ENCODE results near the gene FREY1.

Gene FREY1, protein sequence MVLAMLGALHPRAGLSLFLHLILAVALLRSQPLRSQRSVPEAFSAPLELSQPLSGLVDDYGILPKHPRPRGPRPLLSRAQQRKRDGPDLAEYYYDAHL

DNA sequence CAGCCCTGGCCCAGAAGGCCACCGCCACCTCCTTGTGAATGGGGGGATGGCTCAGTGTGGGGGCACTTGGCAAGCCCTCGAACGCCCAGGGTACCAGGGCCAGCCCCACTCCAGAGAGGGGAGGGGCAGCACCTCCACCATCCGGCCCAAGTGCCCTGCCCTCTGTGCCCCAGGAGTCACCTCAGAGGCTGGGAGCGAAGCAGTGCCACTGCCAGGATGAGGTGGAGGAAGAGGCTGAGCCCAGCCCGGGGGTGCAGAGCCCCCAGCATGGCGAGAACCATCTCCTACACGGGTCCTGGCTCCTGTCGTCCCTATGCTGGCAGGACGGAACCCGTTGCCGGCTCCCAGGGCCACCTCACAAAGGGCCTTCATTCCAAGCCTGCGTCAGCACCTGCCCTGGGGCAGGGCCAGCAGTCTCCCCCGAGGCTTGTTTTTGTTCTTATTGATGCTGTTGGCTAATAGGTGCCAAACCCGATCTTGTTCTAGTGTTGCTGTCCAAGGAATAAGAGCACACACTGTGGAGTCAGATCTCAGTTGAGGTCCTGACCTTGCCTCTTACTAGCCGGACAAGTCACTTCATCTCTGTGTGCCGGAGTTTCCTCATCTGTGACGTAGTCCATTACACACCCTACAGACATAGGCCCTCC lies at the start of gene FREY1:
TSS of gene FREY1 (minus strand) at position 307 of the 647 bp plus-strand sequence. CDS start at position 281, 26 bp downstream.
- DNase-seq: no peak

DNA sequence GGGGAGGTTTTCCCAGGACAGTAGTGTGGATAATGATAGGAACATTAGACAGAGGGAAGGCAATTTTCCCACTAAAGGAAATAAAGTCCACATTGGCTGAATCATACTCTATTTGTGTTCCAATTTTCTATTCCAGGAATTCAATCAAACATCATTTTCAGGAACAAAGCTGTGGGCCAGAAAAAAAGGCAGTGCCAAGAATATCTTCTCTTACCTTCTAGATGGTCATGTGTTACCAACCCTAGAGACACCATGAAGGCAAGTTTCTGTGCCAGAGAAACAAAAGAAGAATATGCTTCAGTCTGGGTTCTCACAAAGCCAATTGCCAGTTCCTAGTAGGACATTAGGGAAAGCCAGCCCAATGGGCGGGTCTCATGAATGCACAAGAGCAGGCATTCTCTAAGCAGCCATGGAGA lies 42.9 kb upstream of the FREY1 start:
- no peak for DNase-seq

DNA sequence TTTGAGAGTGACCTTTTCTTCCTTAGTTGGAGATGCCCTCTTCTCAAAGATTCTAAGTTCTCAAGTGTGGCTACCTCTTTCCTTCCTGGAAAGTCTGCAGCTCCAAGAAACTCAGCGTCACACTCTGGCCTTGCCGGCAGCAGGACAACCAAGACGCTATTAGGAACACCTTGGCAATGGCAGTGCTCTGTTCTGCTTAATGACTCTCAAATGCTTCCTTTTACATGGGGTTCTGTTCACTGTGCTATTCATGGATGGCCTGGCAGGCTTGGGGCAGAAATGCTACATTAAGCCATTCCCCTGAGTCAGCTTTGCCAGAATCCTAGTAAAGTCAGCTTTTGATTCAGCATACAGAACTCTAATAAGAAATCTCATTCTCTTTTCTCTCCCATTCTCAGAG lies 41.3 kb upstream of the FREY1 start:
- DNase-seq: no peak

DNA sequence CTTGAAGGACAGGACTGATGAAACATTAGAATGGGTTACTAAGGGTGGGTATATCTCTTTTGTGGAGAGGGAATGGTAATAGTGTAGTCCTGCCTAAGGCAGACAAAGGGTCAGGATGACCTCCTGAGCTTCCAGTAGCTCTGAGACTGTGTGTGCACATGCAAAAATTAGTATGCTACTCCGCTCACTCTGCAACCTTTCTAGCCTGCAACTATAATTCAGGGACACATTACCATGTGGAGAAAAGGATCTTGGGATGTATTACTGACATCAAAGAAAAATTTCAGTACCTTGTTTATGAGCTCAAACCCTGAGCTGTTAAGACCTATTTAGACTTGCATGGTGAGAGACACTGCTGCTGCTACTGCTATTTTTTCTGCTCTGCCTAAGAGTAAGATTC lies 40.8 kb upstream of the FREY1 start:
- DNase-seq: no peak

DNA sequence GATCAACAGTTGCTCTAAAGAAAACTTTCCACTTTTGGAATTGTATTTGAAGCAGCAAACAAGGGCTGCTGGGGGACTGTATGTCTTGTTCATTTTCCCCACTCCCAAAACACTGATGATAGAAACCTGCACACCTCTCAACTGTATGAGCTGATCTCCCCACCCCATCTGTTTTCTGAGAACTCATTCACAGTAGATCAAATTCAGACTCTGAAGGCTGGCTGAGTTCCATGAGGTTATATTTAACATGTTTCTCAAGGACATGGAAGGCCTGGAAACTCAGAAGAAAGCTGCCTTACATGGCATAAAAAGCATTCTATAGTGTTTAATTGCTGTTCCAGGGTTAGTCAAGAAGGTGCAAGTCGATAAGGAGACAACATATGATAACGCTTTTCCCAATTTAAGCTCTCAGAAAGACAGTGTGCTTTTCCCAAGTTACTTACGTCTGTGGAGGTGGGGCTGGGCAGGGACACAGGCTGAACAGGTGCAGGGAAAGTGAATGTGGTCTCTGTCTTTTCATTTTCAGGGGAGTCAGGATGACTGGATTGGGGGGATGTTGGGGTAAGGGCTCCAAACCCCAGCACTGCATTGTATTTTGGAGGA lies 38.4 kb upstream of the FREY1 start:
- no peak for DNase-seq

DNA sequence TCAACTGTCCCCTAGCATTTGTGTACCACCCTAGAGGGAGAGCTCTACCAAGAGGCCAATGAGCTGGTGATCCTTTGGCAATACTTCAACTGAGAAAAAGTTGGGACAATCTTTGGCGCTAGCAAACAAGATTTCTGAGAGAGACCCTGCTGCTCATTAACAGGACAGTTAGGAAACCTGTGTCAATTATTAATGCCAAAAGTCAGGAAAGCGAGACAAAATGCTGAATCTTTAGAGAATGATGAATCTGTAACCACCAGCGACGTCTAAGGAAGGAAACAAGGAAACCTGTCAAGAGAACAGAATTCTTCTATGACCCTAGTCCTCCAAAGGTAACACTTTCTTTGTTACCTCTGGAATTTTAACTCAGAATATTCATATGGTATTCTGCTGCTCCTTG lies 35.3 kb upstream of the FREY1 start:
- DNase-seq: no peak

DNA sequence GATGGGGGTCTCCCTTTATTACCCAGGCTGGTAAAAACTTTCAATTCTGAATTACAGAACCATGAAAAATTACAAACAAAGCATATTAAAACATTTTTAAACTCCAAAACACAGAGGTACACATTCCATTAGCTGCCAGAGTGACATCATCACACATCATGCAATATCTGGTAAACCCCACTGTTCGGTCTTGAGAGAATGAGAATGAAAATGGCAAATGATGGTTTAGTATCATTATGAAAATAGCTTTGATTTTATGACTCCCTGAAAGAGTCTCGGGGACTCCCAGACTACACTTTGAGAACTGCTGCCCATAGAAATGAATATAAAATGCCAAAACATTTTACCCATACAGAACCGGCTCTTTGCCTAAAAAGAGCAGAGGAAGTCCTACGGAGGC lies 34.2 kb upstream of the FREY1 start:
- DNase-seq: no peak

DNA sequence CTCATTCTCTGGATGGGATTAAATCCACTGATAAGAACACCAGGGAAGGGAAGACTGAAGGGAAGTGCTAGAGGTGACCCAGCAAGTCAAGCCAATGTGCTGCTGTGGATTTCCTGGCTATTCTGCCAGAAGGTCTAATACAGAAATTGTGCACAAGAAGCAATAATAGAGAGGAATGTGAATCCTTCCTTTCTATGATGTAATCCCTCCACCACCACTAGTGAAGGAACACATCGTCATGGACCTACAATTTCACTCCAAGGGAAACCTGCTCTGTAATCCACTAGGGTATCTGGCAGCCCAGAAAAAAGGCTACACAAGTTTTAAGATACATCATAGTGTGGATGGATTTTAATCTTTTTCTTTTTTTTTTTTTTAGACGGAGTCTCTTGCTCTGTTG lies 32.8 kb upstream of the FREY1 start:
- DNase-seq: no peak

DNA sequence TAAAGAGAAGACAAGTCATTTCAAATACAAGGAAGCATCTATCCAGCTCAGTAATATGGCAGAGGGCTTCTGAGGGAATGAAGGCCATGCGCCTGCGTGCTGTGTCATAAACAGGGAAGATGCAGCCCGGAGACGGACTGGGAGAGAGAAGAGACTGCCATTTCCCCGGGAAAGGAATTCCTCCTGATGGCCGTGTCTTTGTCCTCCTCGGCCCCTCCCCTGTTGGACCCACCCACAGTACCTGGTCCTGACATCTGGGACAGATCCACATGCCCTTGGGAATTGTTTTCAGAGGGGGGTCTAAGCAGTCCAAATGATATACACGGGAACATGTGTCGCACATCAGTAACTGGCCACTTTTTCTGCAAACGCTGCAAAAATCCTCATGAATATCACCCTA lies 30.8 kb upstream of the FREY1 start:
- DNase-seq: no peak

DNA sequence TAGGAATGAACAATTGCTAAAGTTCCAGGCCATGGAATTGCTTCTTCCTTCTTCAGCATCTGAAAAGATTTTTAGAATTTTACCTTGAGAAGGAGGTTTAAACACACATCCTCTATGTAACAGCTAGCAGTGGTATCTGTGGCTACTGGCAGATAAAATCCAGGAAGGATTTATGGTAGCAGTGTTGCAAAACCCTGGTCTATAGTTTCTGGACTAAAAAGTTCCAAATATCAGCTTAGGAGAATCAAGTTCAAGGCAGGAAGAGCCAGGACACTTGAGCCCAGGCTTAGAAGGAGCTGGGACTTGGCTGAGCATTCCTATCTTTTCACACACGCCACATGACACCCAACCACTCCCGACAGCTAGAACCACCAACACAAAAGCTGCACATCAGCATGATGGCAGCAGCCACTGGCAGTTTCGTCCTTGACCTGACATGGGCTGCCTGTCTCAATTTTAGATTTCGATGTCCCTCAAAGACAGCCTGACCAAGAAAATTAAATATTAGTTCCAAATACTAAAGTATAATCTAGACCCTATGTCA lies 29.5 kb upstream of the FREY1 start:
- DNase-seq: no peak

DNA sequence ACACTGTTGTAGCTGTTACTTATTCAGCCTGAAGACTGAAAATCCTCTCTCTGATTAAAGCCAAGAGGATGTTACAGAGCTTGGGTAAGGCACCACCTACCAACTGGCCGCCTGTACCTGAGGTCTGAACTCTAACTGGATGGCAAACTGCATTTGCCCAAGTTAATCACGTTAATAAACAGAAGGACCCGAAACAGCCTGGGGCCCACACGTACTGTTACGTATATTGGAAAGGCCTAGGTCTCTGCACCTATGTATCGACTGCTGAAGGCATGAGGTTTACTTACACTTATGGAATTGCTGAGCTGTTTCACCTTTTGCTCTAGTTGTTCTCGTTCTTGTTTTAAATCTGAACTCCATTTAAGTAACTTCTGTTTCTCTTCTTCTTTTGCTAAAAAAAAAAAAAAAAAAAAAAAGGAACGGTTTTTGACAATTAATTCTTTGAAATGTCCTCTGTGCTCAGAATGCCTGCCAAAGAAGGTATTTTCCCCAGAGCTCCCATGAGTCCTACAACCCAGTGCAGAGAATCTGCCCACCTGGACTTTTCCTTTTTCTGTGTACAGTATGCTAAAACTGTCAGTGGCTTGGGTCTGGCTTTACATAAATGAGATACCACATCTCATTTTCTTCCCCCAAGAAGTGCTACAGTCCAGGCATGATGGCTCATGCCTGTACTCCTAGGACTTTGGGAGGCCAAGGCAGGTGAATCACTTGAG lies 28.4 kb upstream of the FREY1 start:
- DNase-seq: no peak

DNA sequence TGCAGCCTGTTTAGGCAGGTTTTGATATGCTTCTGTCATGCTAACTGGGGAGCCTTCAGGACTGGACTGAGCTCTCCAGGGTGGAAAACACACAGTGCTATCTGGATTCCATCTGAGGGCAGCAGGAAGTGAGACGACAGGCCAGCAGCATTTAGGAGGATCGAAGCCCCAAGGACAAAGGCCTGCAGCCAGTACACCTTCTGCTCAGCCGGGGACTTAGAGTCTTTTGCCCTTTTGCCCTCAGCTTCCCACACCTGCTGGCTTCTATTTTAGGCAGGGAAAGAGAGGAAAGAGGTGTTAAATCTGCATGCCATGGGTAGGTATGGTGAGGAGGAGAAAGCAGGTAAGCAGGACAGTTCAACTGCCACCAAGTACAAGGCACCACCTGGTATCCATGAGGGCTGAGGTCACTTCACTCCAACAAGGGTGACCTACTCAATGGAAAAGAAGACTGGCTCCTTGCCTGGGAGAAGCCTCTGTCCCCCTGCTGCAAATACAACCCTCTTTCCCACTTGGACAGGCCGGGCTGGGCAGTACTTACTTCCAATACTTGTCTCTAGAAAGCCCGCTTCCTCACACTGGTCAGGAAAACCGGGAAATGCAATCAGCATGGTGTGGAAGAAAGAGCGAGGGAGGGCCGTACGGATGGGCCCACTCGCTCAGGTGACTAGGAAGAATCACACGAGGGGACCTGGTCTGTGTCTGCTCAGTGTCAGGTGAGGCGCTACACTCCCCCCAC lies 27.7 kb upstream of the FREY1 start:
- DNase-seq: no peak

DNA sequence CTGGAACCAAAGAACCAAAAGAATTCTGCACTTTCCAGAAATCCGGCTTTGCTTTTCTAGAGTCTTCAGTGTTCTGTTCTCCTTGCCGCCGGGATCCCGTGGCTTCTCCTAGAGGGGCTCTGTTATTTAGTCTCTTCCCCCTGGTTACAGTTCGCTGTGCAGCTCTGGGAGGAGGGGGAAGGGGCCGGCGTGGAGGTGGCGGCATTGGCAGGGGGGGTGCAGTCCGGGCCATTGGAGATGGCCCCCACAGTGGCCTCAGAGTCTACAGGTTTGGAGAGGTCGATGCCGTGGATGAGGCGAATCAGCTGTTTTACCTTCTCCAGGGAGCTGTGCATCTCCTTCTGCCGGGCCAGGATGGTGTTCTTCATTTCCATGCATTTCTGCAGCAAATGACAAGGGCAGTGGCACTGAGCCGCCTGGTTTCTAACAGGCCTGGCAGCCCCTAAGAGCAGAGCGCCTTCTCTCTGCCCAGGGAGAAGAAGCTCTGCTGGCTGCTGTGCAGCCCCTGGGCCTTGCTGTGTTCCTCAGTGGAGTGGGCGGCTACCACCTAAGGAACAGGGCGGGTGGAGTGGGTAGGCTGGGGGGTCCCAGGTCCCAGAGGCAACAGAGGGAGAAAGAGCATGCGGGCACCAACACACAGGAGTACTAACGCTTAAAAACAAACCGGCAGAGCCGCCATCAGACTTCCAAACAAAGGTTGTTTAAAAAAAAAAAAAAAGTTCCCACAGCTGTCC lies 26.9 kb upstream of the FREY1 start:
- DNase-seq: no peak

DNA sequence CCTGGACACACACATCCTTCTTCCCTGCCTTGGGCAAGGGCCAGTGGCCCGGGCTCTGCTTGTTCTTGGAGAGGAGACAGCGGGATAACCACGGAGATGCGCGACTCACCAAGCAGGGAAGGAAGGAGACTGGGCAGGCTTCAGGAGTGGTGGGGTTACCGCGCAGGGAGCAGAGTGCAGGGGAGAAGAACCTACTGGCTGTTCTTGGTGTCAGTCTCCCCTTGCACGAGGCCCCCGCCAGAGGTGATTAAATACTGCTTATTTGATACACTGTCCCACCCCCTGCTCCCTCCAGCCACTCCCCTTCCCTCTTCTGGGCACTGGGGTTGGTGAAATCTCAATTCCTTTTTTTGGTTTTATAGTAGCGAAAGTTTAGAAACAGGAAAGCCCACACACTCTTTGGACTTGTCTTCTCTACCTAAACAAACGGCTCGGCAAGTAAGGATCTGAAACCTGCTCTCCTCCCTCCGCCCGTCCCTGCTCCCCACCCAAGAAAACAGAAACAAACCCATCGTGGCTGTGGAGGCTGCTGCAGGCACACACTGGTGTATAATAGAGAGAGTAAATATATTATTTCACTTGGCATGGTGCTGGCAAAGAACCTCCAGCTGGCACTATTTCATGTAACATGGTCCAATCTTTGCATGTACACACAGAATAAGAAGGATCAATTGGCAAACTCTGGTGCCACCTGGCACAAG lies 26.2 kb upstream of the FREY1 start:
- no peak for DNase-seq

DNA sequence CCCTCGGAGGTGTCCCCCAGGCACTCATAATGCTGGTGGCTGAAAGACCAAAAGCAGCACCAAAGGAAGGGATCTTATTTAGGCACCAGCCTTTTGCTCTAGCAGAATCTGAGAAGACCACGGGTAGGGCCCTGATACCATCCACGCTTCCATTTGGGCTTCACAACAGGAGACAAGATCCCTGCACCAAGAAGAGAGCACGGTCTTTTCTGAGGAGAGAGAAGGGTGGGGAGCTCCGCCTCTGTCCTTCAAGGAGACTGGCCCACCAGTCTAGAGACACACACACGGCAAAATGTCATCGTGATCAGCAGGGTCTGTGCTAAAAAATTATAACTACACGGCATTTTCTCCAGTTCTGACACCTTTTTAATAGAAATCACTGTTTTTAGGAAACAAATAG lies 25.1 kb upstream of the FREY1 start:
- DNase-seq: no peak

DNA sequence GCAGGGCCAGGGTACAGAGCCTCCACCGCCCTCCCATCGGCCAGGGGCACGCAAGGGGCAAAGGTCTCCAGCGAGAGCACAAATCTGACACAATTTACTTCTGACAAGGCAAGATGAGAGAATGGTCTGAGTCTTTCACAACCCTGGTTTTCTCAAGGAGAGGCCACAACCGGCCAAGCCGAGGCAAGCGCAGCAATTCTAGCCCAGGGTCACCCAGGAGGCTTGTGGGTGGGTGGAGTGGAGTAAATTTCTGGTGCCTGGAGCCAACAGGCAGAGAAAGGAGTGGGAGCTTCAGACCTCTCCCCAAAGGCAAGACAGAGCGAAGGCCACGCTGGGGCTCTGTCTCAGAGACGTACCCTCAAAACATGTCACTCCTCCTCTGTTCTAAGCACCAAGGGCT lies 24.7 kb upstream of the FREY1 start:
- no peak for DNase-seq

DNA sequence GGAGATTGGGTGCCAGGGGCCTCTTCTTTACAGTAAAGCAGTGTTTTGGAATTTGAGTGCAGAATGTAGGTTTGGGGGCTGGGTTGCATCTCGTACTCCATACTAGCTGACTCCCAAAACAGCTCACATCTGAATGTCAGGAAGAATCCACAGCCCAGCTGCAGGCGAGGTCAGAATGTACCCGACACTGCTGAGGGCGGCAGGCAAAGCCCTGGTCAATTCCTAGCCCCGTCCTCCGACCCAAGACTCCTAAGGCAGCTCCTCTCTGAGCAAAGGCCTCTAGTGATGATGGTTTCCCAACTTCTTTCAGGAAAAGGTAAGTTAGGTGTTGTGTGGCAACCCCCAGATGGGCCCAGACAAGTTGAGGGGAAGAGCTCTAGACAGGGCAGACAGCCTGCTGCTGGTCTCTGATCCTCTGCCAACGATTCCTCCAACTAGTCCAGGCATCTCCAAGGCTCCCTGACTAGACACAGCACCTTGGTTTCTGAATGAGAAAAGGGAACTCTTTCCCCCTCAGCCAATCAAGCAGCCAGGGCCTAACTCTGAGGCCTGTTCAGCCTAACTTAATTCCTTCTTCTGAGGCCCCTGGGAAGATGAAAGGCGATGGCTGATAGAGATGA lies 24.0 kb upstream of the FREY1 start:
- no peak for DNase-seq

DNA sequence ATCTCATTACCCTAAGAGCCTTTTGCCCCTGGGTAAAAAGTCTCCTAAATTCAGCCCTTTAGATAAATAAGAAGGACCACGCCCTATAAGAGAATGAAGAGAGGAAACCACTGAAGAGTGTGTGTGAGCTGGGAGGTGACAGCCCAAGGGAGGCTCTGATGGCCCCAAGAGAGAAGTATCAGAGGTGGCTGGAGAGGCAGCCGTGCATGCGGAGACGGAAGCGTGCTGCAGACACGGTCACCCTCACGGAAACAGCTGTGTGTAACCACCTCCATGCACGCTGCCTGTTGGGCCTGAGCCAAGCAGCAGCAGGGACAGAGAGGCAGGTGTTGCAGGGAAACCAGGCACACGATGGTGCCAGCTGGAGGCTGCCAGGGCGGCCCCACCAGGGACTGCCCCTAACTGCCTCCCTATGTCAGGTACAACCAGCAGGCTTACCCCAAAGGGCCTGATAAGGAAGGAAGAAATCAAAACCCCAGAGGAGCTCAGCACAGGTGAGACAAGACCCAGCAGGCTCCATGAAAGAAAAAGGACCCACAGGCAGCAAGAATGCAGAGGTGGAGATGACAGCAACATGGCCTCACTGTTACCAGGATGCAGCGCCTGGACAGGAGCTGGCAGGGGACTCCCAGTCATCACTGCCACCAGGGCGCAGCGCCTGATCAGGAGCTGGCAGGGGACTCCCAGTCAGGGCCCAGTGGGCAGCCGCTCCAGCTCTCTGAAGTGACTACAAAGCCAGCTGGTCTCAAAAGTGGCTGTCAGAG lies 23.1 kb upstream of the FREY1 start:
- DNase-seq: peak; percentile 87

DNA sequence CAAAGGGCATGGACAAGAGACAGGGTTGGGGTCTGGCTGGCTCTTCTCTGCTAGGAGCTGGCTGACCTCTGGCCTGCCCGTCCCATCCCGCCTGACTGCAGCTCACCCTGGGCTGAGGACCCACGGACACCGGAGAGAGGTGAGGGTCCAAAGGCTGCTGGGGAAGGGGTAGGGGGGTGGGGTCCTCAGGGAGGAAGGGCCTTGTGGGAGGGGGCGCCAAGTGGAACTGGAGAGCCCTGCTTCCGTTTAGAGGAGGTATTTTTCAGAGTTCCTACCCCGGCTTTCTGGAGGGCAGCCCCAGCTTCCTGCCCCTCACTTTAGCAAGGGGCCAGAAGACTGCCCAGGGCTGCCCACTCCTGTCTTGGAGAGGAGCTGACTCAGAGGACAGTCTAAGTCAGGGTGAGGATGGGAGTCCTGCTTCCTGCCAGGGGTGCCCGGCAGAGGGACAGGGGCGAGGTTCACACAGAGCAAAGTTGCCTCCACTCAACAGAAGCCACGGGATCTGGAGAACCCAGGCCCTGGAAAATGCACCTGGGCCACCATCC lies 22.5 kb upstream of the FREY1 start:
- no peak for DNase-seq

DNA sequence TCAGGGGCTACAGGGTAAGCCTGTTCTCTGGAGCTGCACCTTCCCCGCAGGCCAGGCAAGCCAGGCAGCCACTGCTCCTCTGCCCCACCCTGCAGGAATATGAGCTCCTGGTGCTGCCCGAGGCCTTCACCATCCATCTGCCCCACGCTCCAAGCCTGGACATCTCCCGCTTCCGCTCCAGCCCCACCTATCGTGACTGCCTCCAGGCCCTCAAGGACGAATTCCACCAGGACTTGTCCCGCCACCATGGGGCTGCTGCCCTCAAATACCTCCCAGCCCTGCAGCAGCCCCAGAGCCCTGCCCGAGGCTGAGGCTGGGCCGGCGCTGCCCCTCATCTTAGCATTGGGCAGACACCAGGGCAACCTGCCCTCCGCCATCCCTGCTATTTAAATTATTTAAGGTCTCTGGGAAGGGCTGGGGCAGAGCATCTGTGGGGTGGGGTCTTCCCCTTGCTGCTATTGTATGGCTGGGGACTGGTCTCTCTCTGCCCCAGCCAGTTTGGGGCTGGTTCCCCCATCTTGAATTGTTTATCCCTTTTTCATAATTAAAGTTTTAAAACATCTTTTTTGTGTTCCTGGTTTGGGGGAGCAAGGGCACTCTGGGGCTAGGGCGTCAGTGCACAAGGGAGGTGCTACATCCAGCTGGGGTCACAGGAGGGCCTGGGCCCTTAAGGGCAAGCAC lies 21.6 kb upstream of the FREY1 start:
- no peak for DNase-seq

Measured in DMS79 (cell line).